Esophagus muscularis mucosa (tissue), 4 donors: ENCODE measurements around the gene TMEM221. TPM values are rescaled to one million over a fixed set of nuclear protein-coding genes. Genes with fewer than 3 reads are reported as not detected.

ENCODE experiments used
- DNase-seq: peaks from one replicate; pipeline ENCODE4 v3.0.0-alpha.2; 2017; ENCODE audit errors: extremely low spot score
- H3K27ac ChIP-seq, 4 donors: fragments of 200-600 bp; sonication (generic); replicated peaks in 1 of 4; 1 replicate in 3 of 4; 2 replicates in 1 of 4; pipeline ENCODE4 v1.5.1; 2016 to 2019; ENCODE audit warnings: mild to moderate bottlenecking in 1 of 4
- H3K27me3 ChIP-seq, 4 donors: fragments of 200-600 bp; sonication (generic); one replicate each; pipeline versions ENCODE4 v1.5.1 to v1.6.0; 2016 to 2019
- H3K36me3 ChIP-seq, 4 donors: fragments of 200-600 bp; sonication (generic); one replicate each; pipeline ENCODE4 v1.5.1; 2016 to 2019
- H3K4me1 ChIP-seq, 4 donors: fragments of 200-600 bp; sonication (generic); one replicate each; pipeline ENCODE4 v1.5.1; 2016 to 2019
- H3K4me3 ChIP-seq, 4 donors: fragments of 200-600 bp; sonication (generic); 1 replicate in 2 of 4; 2 replicates in 2 of 4; pipeline ENCODE4 v1.5.1; 2016 to 2019; ENCODE audit warnings: mild to moderate bottlenecking in 4 of 4, moderate library complexity in 1 of 4
- H3K9me3 ChIP-seq, 4 donors: fragments of 200-600 bp; sonication (generic); 1 replicate in 3 of 4; 2 replicates in 1 of 4; pipeline ENCODE4 v1.5.1; 2016 to 2019
- EP300 ChIP-seq: sonication (generic); formaldehyde crosslinking; IDR thresholded peaks from one replicate; pipeline ENCODE4 v1.6.1; 2017; ENCODE audit warnings: antibody characterized with exemption
- POLR2A ChIP-seq: fragments of 450-650 bp; IDR thresholded peaks from one replicate; pipeline ENCODE4 v1.6.1; 2017; ENCODE audit warnings: antibody characterized with exemption, moderate library complexity, mild to moderate bottlenecking, low read depth
- POLR2AphosphoS5 ChIP-seq, 2 donors: sonication (generic); formaldehyde crosslinking; IDR thresholded peaks; one replicate each; pipeline ENCODE4 v1.6.1; 2017; ENCODE audit warnings: antibody characterized with exemption in 2 of 2
- WGBS: methylation state at CpG from one replicate; pipeline ENCODE4 v1.1.5; 2018; 5-methylcytosine and 5-hydroxymethylcytosine counted together
- intact Hi-C: fragments of 100-400 bp; cut with DNase I; formaldehyde crosslinking; loops from one replicate; pipeline ENCODE4 v1.15.1; 2023
- total RNA-seq, 4 donors: library from RNA; depleted of rRNA; stranded (reverse); fragments of >200 nt; gene quantifications; one replicate each; pipeline versions ENCODE4 v1.1.0 to v1.2.1, GENCODE V29; 2016
- TF ChIP-seq, protein P1 (sequence below), 3 experiments: fragments of 200-600 bp in 2 of 3; fragments of 450-650 bp in 1 of 3; sonication (generic) in 2 of 3; IDR thresholded peaks; one replicate each; pipeline ENCODE4 v1.5.1; 2017 to 2019; ENCODE audit warnings: antibody characterized with exemption in 3 of 3, mild to moderate bottlenecking in 2 of 3, moderate library complexity in 1 of 3

Gene TMEM221
- total RNA-seq, 4 donors from 2014 or later, result 0.26 to 0.75 TPM; not detected in 2

DNA sequence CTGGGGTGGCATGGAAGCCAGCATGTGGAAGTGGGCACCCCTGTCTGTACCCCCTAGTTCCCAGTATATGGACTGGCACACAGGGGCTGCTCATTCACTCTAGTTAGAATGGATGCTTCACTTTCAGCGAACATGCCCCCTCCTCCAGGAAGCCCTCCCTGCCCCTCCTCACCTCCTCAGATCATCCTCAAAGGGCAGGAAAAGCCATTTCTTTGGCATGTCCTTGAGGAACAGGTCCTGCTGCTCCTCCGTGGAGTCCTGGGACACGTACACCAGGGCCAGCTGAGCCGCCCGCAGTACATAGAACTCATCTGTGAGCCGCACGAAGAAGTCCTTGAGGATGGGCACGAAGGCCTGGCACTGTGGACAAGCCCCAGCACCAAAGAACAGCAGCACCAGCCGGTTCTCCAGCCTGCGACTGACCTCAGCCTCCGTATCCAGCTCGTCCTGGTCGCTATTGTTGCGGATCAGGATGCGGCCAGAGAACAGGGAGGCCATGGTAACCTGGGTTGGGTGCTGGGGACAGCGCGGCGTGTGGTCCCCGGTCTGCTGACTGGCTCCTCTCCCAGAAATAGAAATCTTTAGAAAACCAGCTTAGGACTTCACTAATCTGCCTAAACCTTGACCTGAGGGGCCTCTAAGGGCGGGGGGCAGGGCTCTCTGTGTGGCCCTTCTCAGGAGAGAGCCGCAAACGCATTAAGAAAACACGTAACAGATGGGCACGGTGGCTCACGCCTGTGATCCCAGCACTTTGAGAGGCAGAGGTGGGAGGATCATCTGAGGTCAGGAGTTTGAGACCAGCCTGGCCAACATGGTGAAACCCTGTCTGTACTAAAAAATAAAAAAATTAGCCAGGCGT lies 12.1 kb upstream of the TMEM221 start, which contains the start of gene NXNL1:
Gene NXNL1 (minus strand): TSS at position 555 of the 859 bp plus-strand sequence. CDS start 57 bp downstream, at position 498.
- Histone ChIP-seq H3K27me3 (peaks cover 0 to 70% (median 22%) of the 10 kb centered on the region in 4 donors), H3K36me3 (no peaks in the 10 kb centered on the region), H3K27ac (no peak within 1 kb of the TSS), H3K4me1 (peaks cover 3 to 6% (median 3%) of the 10 kb centered on the region in 4 donors), H3K9me3 (no peaks in the 10 kb centered on the region), H3K4me3 (no peak within 1 kb of the TSS)
- TF ChIP-seq EP300 (no peak), POLR2A (no peak), POLR2AphosphoS5 (IDR thresholded peaks at IDR 0.05) (no peak)
- TF ChIP-seq, protein P1, sequence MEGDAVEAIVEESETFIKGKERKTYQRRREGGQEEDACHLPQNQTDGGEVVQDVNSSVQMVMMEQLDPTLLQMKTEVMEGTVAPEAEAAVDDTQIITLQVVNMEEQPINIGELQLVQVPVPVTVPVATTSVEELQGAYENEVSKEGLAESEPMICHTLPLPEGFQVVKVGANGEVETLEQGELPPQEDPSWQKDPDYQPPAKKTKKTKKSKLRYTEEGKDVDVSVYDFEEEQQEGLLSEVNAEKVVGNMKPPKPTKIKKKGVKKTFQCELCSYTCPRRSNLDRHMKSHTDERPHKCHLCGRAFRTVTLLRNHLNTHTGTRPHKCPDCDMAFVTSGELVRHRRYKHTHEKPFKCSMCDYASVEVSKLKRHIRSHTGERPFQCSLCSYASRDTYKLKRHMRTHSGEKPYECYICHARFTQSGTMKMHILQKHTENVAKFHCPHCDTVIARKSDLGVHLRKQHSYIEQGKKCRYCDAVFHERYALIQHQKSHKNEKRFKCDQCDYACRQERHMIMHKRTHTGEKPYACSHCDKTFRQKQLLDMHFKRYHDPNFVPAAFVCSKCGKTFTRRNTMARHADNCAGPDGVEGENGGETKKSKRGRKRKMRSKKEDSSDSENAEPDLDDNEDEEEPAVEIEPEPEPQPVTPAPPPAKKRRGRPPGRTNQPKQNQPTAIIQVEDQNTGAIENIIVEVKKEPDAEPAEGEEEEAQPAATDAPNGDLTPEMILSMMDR (IDR thresholded peaks at IDR 0.05), result no peak
- WGBS, result 87% methylated on average over 26 of the region's 26 CpGs
- intact Hi-C loops, result no loop called here
- no peak for DNase-seq

DNA sequence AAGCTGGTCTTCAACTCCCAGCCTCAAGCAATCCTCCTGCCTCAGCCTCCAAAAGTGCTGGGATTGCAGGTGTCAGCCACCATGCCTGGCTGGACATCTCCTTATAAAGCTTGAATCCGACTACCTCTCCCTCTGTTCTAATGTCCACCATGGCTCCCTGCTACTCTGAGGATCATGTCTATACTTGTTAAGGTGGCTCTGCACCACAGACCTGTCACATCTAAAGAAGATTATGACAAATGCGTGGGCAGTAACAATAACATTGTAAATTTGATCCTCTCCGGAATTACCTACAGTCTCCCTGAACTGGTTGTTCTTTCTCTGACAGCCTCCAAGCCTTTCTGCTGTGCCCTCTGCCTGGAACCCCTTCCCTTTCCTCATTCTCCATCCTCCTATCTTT lies 10.5 kb upstream of the TMEM221 start:
- H3K4me1 ChIP-seq, result peaks cover 6 to 16% (median 11%) of the 10 kb centered on the region in 4 donors
- no peaks in the 10 kb centered on the region for H3K36me3 ChIP-seq
- no peak for DNase-seq
- no peak overlapping the region for H3K4me3 ChIP-seq
- intact Hi-C loops, result no loop called here
- TF ChIP-seq POLR2AphosphoS5 (IDR thresholded peaks at IDR 0.05), result no peak
- no peak for TF ChIP-seq POLR2A
- TF ChIP-seq EP300, result no peak
- TF ChIP-seq, protein P1 (IDR thresholded peaks at IDR 0.05), result no peak
- H3K27ac ChIP-seq, result no peak overlapping the region
- WGBS, result 71% methylated on average over 3 of the region's 3 CpGs
- peaks cover 0 to 86% (median 36%) of the 10 kb centered on the region in 4 donors for H3K27me3 ChIP-seq
- H3K9me3 ChIP-seq, result no peaks in the 10 kb centered on the region

- H3K36me3 ChIP-seq, result no peaks in the 10 kb centered on the region
- peaks cover 6 to 23% (median 16%) of the 10 kb centered on the region in 4 donors for H3K4me1 ChIP-seq
- 25% methylated on average over 6 of the region's 6 CpGs for WGBS
- H3K27ac ChIP-seq, result no peak overlapping the region
- no peak overlapping the region for H3K4me3 ChIP-seq
- no peak for DNase-seq
- intact Hi-C loops, result no loop called here
- TF ChIP-seq POLR2AphosphoS5 (IDR thresholded peaks at IDR 0.05) (no peak), POLR2A (no peak), EP300 (no peak)
- TF ChIP-seq, protein P1 (IDR thresholded peaks at IDR 0.05), result no peak
- H3K27me3 ChIP-seq, result peaks cover 0 to 93% (median 36%) of the 10 kb centered on the region in 4 donors
- no peaks in the 10 kb centered on the region for H3K9me3 ChIP-seq
Observed at GRCh38 chr19:17457616-17458015, 9.1 kb upstream of the TMEM221 start.

GRCh38 chr19:17456127-17456526 lies 7.7 kb upstream of the TMEM221 start:
- Histone ChIP-seq H3K4me1 (peaks cover 6 to 23% (median 16%) of the 10 kb centered on the region in 4 donors), H3K9me3 (no peaks in the 10 kb centered on the region), H3K36me3 (no peaks in the 10 kb centered on the region), H3K27me3 (peaks cover 0 to 78% (median 36%) of the 10 kb centered on the region in 4 donors), H3K27ac (no peak overlapping the region), H3K4me3 (no peak overlapping the region)
- 67% methylated on average over 11 of the region's 11 CpGs for WGBS
- TF ChIP-seq, protein P1 (IDR thresholded peaks at IDR 0.05), result no peak
- TF ChIP-seq POLR2AphosphoS5 (IDR thresholded peaks at IDR 0.05) (no peak), EP300 (no peak), POLR2A (no peak)
- intact Hi-C loops, result no loop called here
- DNase-seq, result no peak
